Hepatocyte (in vitro differentiated cells): ENCODE measurements around the gene ZDHHC22. TPM values are rescaled to one million over a fixed set of nuclear protein-coding genes. Genes with fewer than 3 reads are reported as not detected.
A peak's percentile ranks its signal among the peaks of the same experiment; 100 is the strongest.

Experiments used
- DNase-seq: peaks from one replicate; pipeline ENCODE4 v3.0.0-alpha.2; 2016; ENCODE audit warnings: low spot score
- H2AFZ ChIP-seq: fragments of 200-600 bp; sonication (generic); 2 replicates; pipeline ENCODE4 v1.6.0; 2016; ENCODE audit warnings: antibody characterized with exemption, mild to moderate bottlenecking
- H3K27ac ChIP-seq: fragments of 200-600 bp; sonication (generic); 2 replicates; pipeline ENCODE4 v1.5.1; 2016; ENCODE audit warnings: mild to moderate bottlenecking
- H3K27me3 ChIP-seq: fragments of 200-600 bp; sonication (generic); 2 replicates; pipeline ENCODE4 v1.6.1; 2016
- H3K36me3 ChIP-seq: fragments of 200-600 bp; sonication (generic); replicated peaks from 2 replicates; pipeline ENCODE4 v1.5.1; 2016; ENCODE audit warnings: low read depth; ENCODE audit not compliant: insufficient read depth
- H3K4me1 ChIP-seq: fragments of 200-600 bp; sonication (generic); 2 replicates; pipeline ENCODE4 v1.5.1; 2016; ENCODE audit warnings: mild to moderate bottlenecking, moderate library complexity; ENCODE audit not compliant: insufficient read depth
- H3K4me2 ChIP-seq: fragments of 200-600 bp; sonication (generic); 2 replicates; pipeline ENCODE4 v1.6.0; 2016
- H3K4me3 ChIP-seq: fragments of 200-600 bp; sonication (generic); 2 replicates; pipeline ENCODE4 v1.5.1; 2016; ENCODE audit warnings: mild to moderate bottlenecking
- H3K79me2 ChIP-seq: fragments of 200-600 bp; sonication (generic); 2 replicates; pipeline ENCODE4 v1.6.0; 2017; ENCODE audit warnings: mild to moderate bottlenecking
- H3K9me2 ChIP-seq: fragments of 200-600 bp; sonication (generic); replicated peaks from 2 replicates; pipeline ENCODE4 v1.6.0; 2017; ENCODE audit warnings: mild to moderate bottlenecking; ENCODE audit not compliant: insufficient read depth
- H3K9me3 ChIP-seq: fragments of 200-600 bp; sonication (generic); 2 replicates; pipeline ENCODE4 v1.5.1; 2016; ENCODE audit warnings: low read depth, mild to moderate bottlenecking
- H4K20me1 ChIP-seq: fragments of 200-600 bp; sonication (generic); 2 replicates; pipeline ENCODE4 v1.6.0; 2016; ENCODE audit warnings: mild to moderate bottlenecking; ENCODE audit not compliant: insufficient read depth, poor library complexity, severe bottlenecking
- CTCF ChIP-seq: fragments of 200-600 bp; sonication (generic); IDR thresholded peaks from 2 replicates; pipeline ENCODE4 v1.5.1; 2016; ENCODE audit warnings: antibody characterized with exemption, mild to moderate bottlenecking; ENCODE audit not compliant: poor library complexity
- EZH2 ChIP-seq: fragments of 200-600 bp; sonication (generic); IDR thresholded peaks from 2 replicates; pipeline ENCODE4 v1.6.1; 2016; ENCODE audit warnings: antibody characterized with exemption, mild to moderate bottlenecking, borderline replicate concordance
- EZH2phosphoT487 ChIP-seq: fragments of 200-600 bp; sonication (generic); IDR thresholded peaks from one replicate; pipeline ENCODE4 v1.6.1; 2018; ENCODE audit warnings: antibody characterized with exemption, mild to moderate bottlenecking, low read depth, moderate library complexity; ENCODE audit not compliant: unreplicated experiment, severe bottlenecking
- WGBS: methylation state at CpG from one replicate; pipeline ENCODE4 v1.1.6; 2016; ENCODE audit warnings: low lambda C conversion rate; ENCODE audit errors: missing lambda C conversion rate; 5-methylcytosine and 5-hydroxymethylcytosine counted together
- polyA plus RNA-seq: library from polyadenylated mRNA; unstranded; fragments of >200 nt; fragmentation: Nextera tagmentation; extraction: Ambion mirVana; gene quantifications from 2 replicates; pipeline ENCODE4 v1.2.1, GENCODE V29; 2016
- total RNA-seq: library from RNA; depleted of rRNA; stranded (reverse); fragments of >200 nt; gene quantifications from 2 replicates; pipeline ENCODE4 v1.2.3, GENCODE V29; 2014

The ZDHHC22 gene
- total and polyA plus RNA-seq, 2 experiments from 2014 or later: not detected

GRCh38 chr14:77180726-77181602, 39.4 kb upstream of the ZDHHC22 start:
- no peaks in the 10 kb centered on the region for H3K79me2 ChIP-seq
- H3K4me3 ChIP-seq: no peak overlapping the region
- H3K4me1 ChIP-seq: peaks cover 24% of the 10 kb centered on the region
- H3K9me2 ChIP-seq: no peaks in the 10 kb centered on the region
- no peak overlapping the region for H2AFZ ChIP-seq
- no peaks in the 10 kb centered on the region for H3K27me3 ChIP-seq
- no peak for TF ChIP-seq EZH2phosphoT487
- no peak for TF ChIP-seq EZH2
- no peak for TF ChIP-seq CTCF
- H3K9me3 ChIP-seq: no peaks in the 10 kb centered on the region
- WGBS: 54% methylated on average over 12 of the region's 12 CpGs
- H3K4me2 ChIP-seq: peak overlapping the region; percentile 94
- no peak for DNase-seq
- H4K20me1 ChIP-seq: no peaks in the 10 kb centered on the region
- no peak overlapping the region for H3K27ac ChIP-seq
- H3K36me3 ChIP-seq: no peaks in the 10 kb centered on the region

- Histone ChIP-seq H4K20me1 (no peaks in the 10 kb centered on the region), H3K4me3 (no peak overlapping the region), H3K9me3 (no peaks in the 10 kb centered on the region), H3K4me1 (peaks cover 7% of the 10 kb centered on the region), H3K36me3 (no peaks in the 10 kb centered on the region), H3K27me3 (no peaks in the 10 kb centered on the region), H2AFZ (no peak overlapping the region), H3K9me2 (no peaks in the 10 kb centered on the region), H3K27ac (no peak overlapping the region), H3K79me2 (no peaks in the 10 kb centered on the region), H3K4me2 (no peak overlapping the region)
- 62% methylated on average over 3 of the region's 3 CpGs for WGBS
- no peak for DNase-seq
- TF ChIP-seq CTCF: no peak
- no peak for TF ChIP-seq EZH2phosphoT487
- TF ChIP-seq EZH2: no peak
These were observed 37.1 kb upstream of the ZDHHC22 start for GRCh38 chr14:77178656-77179055.

GRCh38 chr14:77177702-77178101, 36.1 kb upstream of the ZDHHC22 start:
- Histone ChIP-seq H2AFZ (no peak overlapping the region), H3K79me2 (no peaks in the 10 kb centered on the region), H3K9me2 (no peaks in the 10 kb centered on the region), H3K4me1 (peaks cover 7% of the 10 kb centered on the region), H3K27me3 (no peaks in the 10 kb centered on the region), H4K20me1 (no peaks in the 10 kb centered on the region), H3K4me3 (no peak overlapping the region), H3K27ac (no peak overlapping the region), H3K4me2 (no peak overlapping the region), H3K36me3 (no peaks in the 10 kb centered on the region), H3K9me3 (no peaks in the 10 kb centered on the region)
- TF ChIP-seq EZH2 (no peak), EZH2phosphoT487 (no peak), CTCF (no peak)
- DNase-seq: no peak
- WGBS: 25% methylated on average over 1 of the region's 1 CpG
